ENCODE results near the gene RPS6KB2. TPM values are rescaled to one million over a fixed set of nuclear protein-coding genes. Genes with fewer than 3 reads are reported as not detected.
A peak's percentile ranks its signal among the peaks of the same experiment; 100 is the strongest.

Gene RPS6KB2
- total and polyA plus RNA-seq, 9 of the 15 experiments (the other 6 are each of a cell fraction or from before 2014, with no cell fraction given): 0.42 to 122 (median 82.6) TPM

- TF ChIP-seq MYC (IDR thresholded peaks at IDR 0.05; ENCODE audit: low read depth, low read length) (no peak), MYC (CRISPR knock-in tag; IDR thresholded peaks at IDR 0.05; ENCODE audit: borderline replicate concordance, low read depth) (peak; percentile 28; the same call in 1 of the 2 replicates), TAF7 (tag; IDR thresholded peaks at IDR 0.05) (peak; percentile 1; the same call in 1 of the 2 replicates), RNF2 (IDR thresholded peaks at IDR 0.05) (0 out of 2 replicates have a peak, but pooled peaks have one; percentile 5), ZFP91 (CRISPR knock-in tag; IDR thresholded peaks at IDR 0.05) (no peak)
Measured at GRCh38 chr11:67469508-67469811, 41.2 kb downstream of the RPS6KB2 start (continued).

DNA sequence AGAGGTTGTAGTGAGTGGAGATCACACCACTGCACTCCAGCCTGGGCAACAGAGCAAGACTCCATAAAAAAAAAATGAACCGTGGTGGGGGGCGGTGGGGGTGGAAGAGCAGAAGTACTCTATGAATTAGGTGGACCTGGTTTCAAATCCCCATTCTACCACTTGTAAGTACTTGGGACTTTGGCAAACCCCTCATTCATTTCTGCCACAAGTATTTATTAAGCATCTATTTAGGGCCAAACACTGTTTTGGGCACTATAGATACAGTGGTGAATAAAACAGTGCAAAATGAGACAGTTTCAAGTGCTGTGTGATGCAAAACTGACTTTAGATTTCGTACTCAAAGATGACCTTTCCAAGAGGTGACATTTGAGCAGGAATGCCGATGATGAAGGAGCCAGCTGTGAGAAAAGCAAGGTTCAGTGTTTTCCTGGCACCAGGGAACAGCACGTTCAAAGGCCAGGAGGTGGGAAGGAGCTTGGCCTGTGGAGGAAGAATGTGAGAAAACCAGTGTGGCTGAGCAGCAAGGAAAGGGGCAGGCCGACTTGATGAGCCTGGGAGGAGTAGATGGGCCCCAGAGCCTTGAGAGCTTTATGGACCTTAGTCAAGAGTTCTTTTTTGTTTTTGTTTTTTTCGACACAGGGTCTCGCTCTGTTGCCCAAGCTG lies 42.2 kb downstream of the RPS6KB2 start:
- Histone ChIP-seq H3K36me3 (ENCODE audit: control insufficient read depth, insufficient read depth, low read length) (no peaks in the 10 kb centered on the region), H3K27me3 (ENCODE audit: control insufficient read depth in 2 of 2, insufficient read depth in 2 of 2, low read length in 2 of 2) (no peaks in the 10 kb centered on the region), H3K9ac (ENCODE audit: insufficient read depth in 1 of 2, low read depth in 2 of 2, low read length in 2 of 2) (no peak overlapping the region), H3K4me3 (no peak overlapping the region), H3K4me1 (replicated peaks in 1 of 2; ENCODE audit: control insufficient read depth in 2 of 2, insufficient read depth in 2 of 2, low read length in 2 of 2) (peaks cover 6 to 29% of the 10 kb centered on the region in 2 experiments; a peak in 4 of 5 replicates), H3K9me1 (ENCODE audit: control insufficient read depth, insufficient read depth, low read length) (no peaks in the 10 kb centered on the region), H3K79me2 (ENCODE audit: control insufficient read depth, insufficient read depth, low read length) (peaks cover 4% of the 10 kb centered on the region; the same call in 2 of the 3 replicates), H4K20me1 (replicated peaks; ENCODE audit: control insufficient read depth, insufficient read depth, low read length) (no peaks in the 10 kb centered on the region), H3K4me2 (ENCODE audit: insufficient read depth, low read length) (no peak overlapping the region), H3K9me3 (replicated peaks; ENCODE audit: control insufficient read depth, insufficient read depth, low read depth, low read length) (no peaks in the 10 kb centered on the region), H3K27ac (ENCODE audit: extremely low read depth, low read depth, low read length) (no peak overlapping the region), H2AFZ (ENCODE audit: low read depth, low read length) (peak overlapping the region; percentile 60; the same call in 1 of the 2 replicates)
- ChIA-PET POLR2A (interaction anchor here (1.0 kb wide), 1 partner anchor 90 kb away, joined by 3 read pairs; no protein-coding TSS in a partner anchor), CTCF (ENCODE audit: low intra/inter-chr PET ratio) (no interaction called here)
- 78% methylated on average over 8 of the region's 8 CpGs for WGBS (ENCODE audit: insufficient coverage, low coverage, missing lambda C conversion rate)
- TF ChIP-seq ZNF121 (CRISPR knock-in tag; conservative IDR thresholded peaks at IDR 0.05): 0 out of 2 replicates have a peak, but pooled peaks have one; percentile 1
- TF ChIP-seq IRF2 (CRISPR knock-in tag; IDR thresholded peaks at IDR 0.05): no peak
- no TSS peak for BruUV-seq (replicated peaks)
- ATAC-seq (no peak), FAIRE-seq (peak; percentile 15), DNase-seq (ENCODE audit: extremely low read depth in 1 of 4, low spot score in 3 of 4) (no peak)
- intact Hi-C loops (cut with micrococcal nuclease) (loop anchor here (5.0 kb wide), 1 partner anchor 37 kb away; the partner anchor contains the start of genes CDK2AP2 and PITPNM1), in situ Hi-C loops (cut with MboI) (no loop called here)

Measured in K562 (cell line).